B cell (primary cell): ENCODE measurements around the gene DOK5. TPM values are rescaled to one million over a fixed set of nuclear protein-coding genes. Genes with fewer than 3 reads are reported as not detected.

ENCODE experiments used
- ATAC-seq: fragments of 200-7000 bp; cut with Tn5 transposase; one replicate; pipeline ENCODE4 v1.10.0; 2021; ENCODE audit warnings: low read depth, mild to moderate bottlenecking, moderate number of reproducible peaks, moderate library complexity
- CTCF ChIA-PET: fragments of 350-600 bp; sonication (Branson Sonifier 250); formaldehyde crosslinking; loops from one replicate; lab custom pipeline; 2021; ENCODE audit warnings: antibody characterized with exemption, inconsistent platforms; lab: Charles Lee
- POLR2A ChIA-PET: fragments of 350-600 bp; sonication (Branson Sonifier 250); formaldehyde crosslinking; loops from one replicate; lab custom pipeline; 2021; ENCODE audit warnings: antibody characterized with exemption; lab: Charles Lee
- DNase-seq: peaks from one replicate; pipeline ENCODE4 v3.0.0; 2013
- H2AFZ ChIP-seq: 2 replicates; pipeline ENCODE4 v1.6.1; 2012; ENCODE audit warnings: mild to moderate bottlenecking, low read depth, low read length; ENCODE audit not compliant: insufficient read depth, poor library complexity, severe bottlenecking
- H3K27ac ChIP-seq, 2 donors: 1 replicate in 1 of 2; 2 replicates in 1 of 2; pipeline ENCODE4 v1.5.1; 2012 to 2013; ENCODE audit warnings: low read length in 2 of 2, mild to moderate bottlenecking in 2 of 2, moderate library complexity in 1 of 2
- H3K27me3 ChIP-seq, 4 experiments: fragments of 200-600 bp in 1 of 4; sonication (generic) in 1 of 4; replicated peaks in 1 of 4; 1 replicate in 2 of 4; 2 replicates in 2 of 4; pipeline versions ENCODE4 v1.6.1 to v1.7.0; 2013 to 2016; ENCODE audit warnings: low read length in 3 of 4, mild to moderate bottlenecking in 2 of 4, mixed read lengths in 1 of 4, moderate library complexity in 1 of 4; ENCODE audit not compliant: insufficient read depth in 4 of 4, control insufficient read depth in 3 of 4; ENCODE audit errors: control extremely low read depth in 1 of 4
- H3K36me3 ChIP-seq, 2 experiments: replicated peaks in 1 of 2; 1 replicate in 1 of 2; 2 replicates in 1 of 2; pipeline versions ENCODE4 v1.6.1 to v1.7.1; 2013; ENCODE audit warnings: low read length in 1 of 2; ENCODE audit not compliant: insufficient read depth in 2 of 2, control insufficient read depth in 1 of 2; ENCODE audit errors: control extremely low read depth in 1 of 2, extremely low read depth in 1 of 2
- H3K4me1 ChIP-seq, 2 donors: fragments of 200-600 bp in 1 of 2; sonication (generic) in 1 of 2; 1 replicate in 1 of 2; 2 replicates in 1 of 2; pipeline versions ENCODE4 v1.5.1 to v1.6.1; 2013 to 2017; ENCODE audit warnings: low read length in 2 of 2; ENCODE audit not compliant: control insufficient read depth in 2 of 2, insufficient read depth in 2 of 2
- H3K4me2 ChIP-seq: replicated peaks from 2 replicates; pipeline ENCODE3; 2012; ENCODE audit warnings: mild to moderate bottlenecking, low read depth, low read length; ENCODE audit not compliant: poor library complexity, severe bottlenecking
- H3K4me3 ChIP-seq, 5 experiments: fragments of 200-600 bp in 1 of 5; sonication (generic) in 1 of 5; 1 replicate in 3 of 5; 2 replicates in 2 of 5; pipeline versions ENCODE4 v1.5.1 to v1.7.0; 2011 to 2016; ENCODE audit warnings: low read length in 4 of 5, mild to moderate bottlenecking in 4 of 5, low read depth in 2 of 5, control low read depth in 1 of 5, moderate library complexity in 1 of 5; ENCODE audit not compliant: insufficient read depth in 1 of 5; ENCODE audit errors: control extremely low read depth in 1 of 5, extremely low read depth in 1 of 5
- H3K79me2 ChIP-seq: fragments of 200-600 bp; sonication (generic); one replicate; pipeline ENCODE4 v1.6.0; 2016; ENCODE audit warnings: low read length; ENCODE audit not compliant: control insufficient read depth, insufficient read depth
- H3K9ac ChIP-seq: fragments of 200-600 bp; sonication (generic); 2 replicates; pipeline ENCODE4 v1.6.1; 2017; ENCODE audit warnings: mild to moderate bottlenecking, low read length, moderate library complexity
- H3K9me3 ChIP-seq, 3 donors: one replicate each; pipeline versions ENCODE4 v1.6.1 to v1.7.1; 2013; ENCODE audit warnings: low read length in 2 of 3; ENCODE audit not compliant: control insufficient read depth in 2 of 3, insufficient read depth in 1 of 3; ENCODE audit errors: control extremely low read depth in 1 of 3
- H4K20me1 ChIP-seq: 2 replicates; pipeline ENCODE4 v1.6.0; 2012; ENCODE audit warnings: mild to moderate bottlenecking, low read length; ENCODE audit not compliant: insufficient read depth, control insufficient read depth, poor library complexity, severe bottlenecking
- H3K27ac Mint-ChIP-seq: one replicate; pipeline ENCODE4 v1.8.0; 2021; ENCODE audit warnings: mixed read lengths
- H3K27me3 Mint-ChIP-seq: one replicate; pipeline ENCODE4 v1.8.0; 2021; ENCODE audit warnings: mixed read lengths
- H3K4me1 Mint-ChIP-seq: one replicate; pipeline ENCODE4 v1.8.0; 2021; ENCODE audit warnings: mixed read lengths
- H3K4me3 Mint-ChIP-seq: one replicate; pipeline ENCODE4 v1.8.0; 2021; ENCODE audit warnings: mixed read lengths
- H3K9me3 Mint-ChIP-seq: one replicate; pipeline ENCODE4 v1.8.0; 2022; ENCODE audit warnings: mixed read lengths; ENCODE audit not compliant: insufficient read depth
- CTCF ChIP-seq: fragments of 200-600 bp; IDR thresholded peaks from one replicate; pipeline ENCODE4 v1.8.0; 2022; ENCODE audit warnings: antibody characterized with exemption, mild to moderate bottlenecking
- EZH2 ChIP-seq: IDR thresholded peaks from 2 replicates; pipeline ENCODE4 v1.6.1; 2012; ENCODE audit warnings: borderline replicate concordance, low read depth, mild to moderate bottlenecking, moderate library complexity, low read length; ENCODE audit not compliant: insufficient read depth, poor library complexity, severe bottlenecking
- WGBS: methylation state at CpG from one replicate; pipeline ENCODE4 v1.1.5; 2013; ENCODE audit warnings: missing lambda C conversion rate; ENCODE audit not compliant: insufficient coverage; 5-methylcytosine and 5-hydroxymethylcytosine counted together
- intact Hi-C: fragments of 100-400 bp; cut with micrococcal nuclease; formaldehyde crosslinking; loops from one replicate; pipeline ENCODE4 v1.10.0; 2022
- polyA plus RNA-seq: library from polyadenylated mRNA; depleted of rRNA; stranded (reverse); fragments of >200 nt; gene quantifications from 2 replicates; pipeline ENCODE4 v1.2.3, GENCODE V29; 2012
- total RNA-seq, 2 donors: library from RNA; stranded (reverse); fragments of 120-200 nt in 1 of 2; gene quantifications; 1 replicate in 1 of 2; 2 replicates in 1 of 2; pipeline versions ENCODE4 v1.2.3 to v1.2.4, GENCODE V29; 2013 to 2022

DOK5 gene
- total and polyA plus RNA-seq, 2 donors (not counting 1 experiment from before 2014, with no cell fraction given): not detected

GRCh38 chr20:54680872-54681619, 205.7 kb downstream of the DOK5 start:
- TF ChIP-seq CTCF (peak; percentile 69), EZH2 (no peak)
- Mint-ChIP-seq H3K4me1 (no peaks in the 10 kb centered on the region), H3K27ac (no peak overlapping the region), H3K4me3 (no peak overlapping the region), H3K9me3 (no peaks in the 10 kb centered on the region), H3K27me3 (peaks cover 14% of the 10 kb centered on the region)
- Histone ChIP-seq H3K4me2 (no peak overlapping the region), H3K79me2 (no peaks in the 10 kb centered on the region), H3K27me3 (peaks cover 0 to 3% (median 0%) of the 10 kb centered on the region in 4 experiments), H3K9ac (no peak overlapping the region), H3K4me3 (no peak overlapping the region), H2AFZ (no peak overlapping the region), H3K27ac (no peak overlapping the region), H4K20me1 (no peaks in the 10 kb centered on the region), H3K36me3 (no peaks in the 10 kb centered on the region), H3K9me3 (no peaks in the 10 kb centered on the region), H3K4me1 (no peaks in the 10 kb centered on the region)
- intact Hi-C loops: no loop called here
- DNase-seq (peak; percentile 12), ATAC-seq (no peak)
- ChIA-PET POLR2A (no interaction called here), CTCF (interaction anchor here (0.9 to 2.9 kb wide), 6 partner anchors 10 to 31 kb away, joined by 3 to 10 read pairs (median 4); no protein-coding TSS in a partner anchor)
- WGBS: 31% methylated on average over 5 of the region's 14 CpGs

- H3K4me1 Mint-ChIP-seq: no peaks in the 10 kb centered on the region
- Histone ChIP-seq H3K9ac (no peak overlapping the region), H3K4me3 (no peak overlapping the region), H3K36me3 (no peaks in the 10 kb centered on the region), H3K4me2 (no peak overlapping the region), H4K20me1 (no peaks in the 10 kb centered on the region), H3K27ac (no peak overlapping the region), H3K27me3 (peaks cover 0 to 3% (median 0%) of the 10 kb centered on the region in 4 experiments), H2AFZ (no peak overlapping the region), H3K4me1 (no peaks in the 10 kb centered on the region), H3K79me2 (no peaks in the 10 kb centered on the region), H3K9me3 (no peaks in the 10 kb centered on the region)
- 71% methylated on average over 4 of the region's 6 CpGs for WGBS
- CTCF ChIA-PET: interaction anchor here (0.9 to 1.0 kb wide), 3 partner anchors 12 to 32 kb away, joined by 3 read pairs; no protein-coding TSS in a partner anchor
- POLR2A ChIA-PET: no interaction called here
- no peak overlapping the region for H3K4me3 Mint-ChIP-seq
- H3K27ac Mint-ChIP-seq: no peak overlapping the region
- H3K9me3 Mint-ChIP-seq: no peaks in the 10 kb centered on the region
- no peak for DNase-seq
- peaks cover 14% of the 10 kb centered on the region for H3K27me3 Mint-ChIP-seq
- no peak for ATAC-seq
- no peak for TF ChIP-seq EZH2
- TF ChIP-seq CTCF: no peak
- intact Hi-C loops: no loop called here
These were observed 206.5 kb downstream of the DOK5 start for GRCh38 chr20:54681869-54682268.
